ENCODE data around the gene ANKS1A. TPM values are rescaled to one million over a fixed set of nuclear protein-coding genes. Genes with fewer than 3 reads are reported as not detected.

Gene ANKS1A
- total RNA-seq, 2 experiments from 2014 or later = 6.4 to 6.9 TPM

DNA sequence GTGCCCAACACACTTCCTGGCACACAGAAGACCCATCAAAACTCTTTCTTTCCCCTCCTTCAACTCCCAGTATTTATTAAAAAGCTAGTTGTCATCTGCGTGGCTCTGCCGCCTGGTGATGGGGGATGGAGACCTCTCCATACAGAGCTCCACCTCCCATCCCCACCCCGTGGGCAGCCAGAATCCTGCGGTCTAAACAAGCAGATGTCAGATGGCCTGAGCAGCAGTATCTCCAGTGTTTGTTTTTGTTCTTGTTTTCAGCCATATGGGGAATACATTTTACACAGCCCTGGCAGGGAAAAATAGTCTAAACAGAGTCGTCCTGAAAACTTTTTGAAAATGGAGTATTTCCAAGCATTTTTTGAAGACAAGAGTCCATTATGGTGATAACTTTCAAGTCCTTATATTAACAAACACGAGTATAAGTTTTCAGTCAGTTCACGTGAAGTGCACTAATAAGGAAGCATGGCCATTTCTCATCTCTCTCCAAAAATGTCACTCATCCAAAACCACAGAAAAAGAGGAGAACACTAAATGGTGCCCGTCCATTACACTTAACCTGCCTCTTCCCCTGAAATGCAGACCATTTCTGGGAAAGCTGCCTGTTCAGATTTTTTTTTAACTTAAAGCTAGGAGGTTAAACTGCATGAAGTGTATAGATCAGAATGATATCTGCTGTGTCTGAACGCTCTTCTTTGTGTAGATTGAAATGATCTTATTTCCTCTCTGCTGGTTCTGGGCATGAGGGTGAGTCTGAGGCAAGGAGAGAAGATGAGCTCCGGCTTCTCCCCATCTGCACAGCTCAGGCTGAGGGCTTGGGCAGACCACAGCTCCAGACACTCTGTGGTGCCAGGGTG lies 161.1 kb downstream of the ANKS1A start:
- ChIA-PET POLR2A (no interaction called here), CTCF (no interaction called here)
- peaks cover 12% of the 10 kb centered on the region for H3K4me1 ChIP-seq (ENCODE audit: insufficient read depth, low read length)
- Mint-ChIP-seq H3K27me3 (no peaks in the 10 kb centered on the region), H3K4me3 (no peak overlapping the region), H3K4me1 (ENCODE audit: low read depth) (no peaks in the 10 kb centered on the region), H3K27ac (no peak overlapping the region), H3K36me3 (ENCODE audit: low read depth) (peaks cover 12% of the 10 kb centered on the region), H3K9me3 (no peaks in the 10 kb centered on the region)
- no peaks in the 10 kb centered on the region for H3K9me3 ChIP-seq (ENCODE audit: control insufficient read depth in 1 of 2, insufficient read depth in 1 of 2, low read length in 2 of 2)
- no peak overlapping the region for H3K27ac ChIP-seq (ENCODE audit: low read depth in 1 of 2, low read length in 2 of 2)
- intact Hi-C loops (cut with DNase I, micrococcal nuclease) = loop anchor here in 1 of 2 experiments (10.0 kb wide), 2 partner anchors 175 to 1315 kb away; no protein-coding TSS in a partner anchor
- no peaks in the 10 kb centered on the region for H3K27me3 ChIP-seq (ENCODE audit: control insufficient read depth in 1 of 2, insufficient read depth in 2 of 2, low read length in 2 of 2)
- H3K4me3 ChIP-seq (ENCODE audit: low read length) = no peak overlapping the region
- TF ChIP-seq, protein P1, sequence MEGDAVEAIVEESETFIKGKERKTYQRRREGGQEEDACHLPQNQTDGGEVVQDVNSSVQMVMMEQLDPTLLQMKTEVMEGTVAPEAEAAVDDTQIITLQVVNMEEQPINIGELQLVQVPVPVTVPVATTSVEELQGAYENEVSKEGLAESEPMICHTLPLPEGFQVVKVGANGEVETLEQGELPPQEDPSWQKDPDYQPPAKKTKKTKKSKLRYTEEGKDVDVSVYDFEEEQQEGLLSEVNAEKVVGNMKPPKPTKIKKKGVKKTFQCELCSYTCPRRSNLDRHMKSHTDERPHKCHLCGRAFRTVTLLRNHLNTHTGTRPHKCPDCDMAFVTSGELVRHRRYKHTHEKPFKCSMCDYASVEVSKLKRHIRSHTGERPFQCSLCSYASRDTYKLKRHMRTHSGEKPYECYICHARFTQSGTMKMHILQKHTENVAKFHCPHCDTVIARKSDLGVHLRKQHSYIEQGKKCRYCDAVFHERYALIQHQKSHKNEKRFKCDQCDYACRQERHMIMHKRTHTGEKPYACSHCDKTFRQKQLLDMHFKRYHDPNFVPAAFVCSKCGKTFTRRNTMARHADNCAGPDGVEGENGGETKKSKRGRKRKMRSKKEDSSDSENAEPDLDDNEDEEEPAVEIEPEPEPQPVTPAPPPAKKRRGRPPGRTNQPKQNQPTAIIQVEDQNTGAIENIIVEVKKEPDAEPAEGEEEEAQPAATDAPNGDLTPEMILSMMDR (IDR thresholded peaks at IDR 0.05) = no peak
- DNase-seq (no peak), ATAC-seq (ENCODE audit: poor library complexity) (no peak)
- H3K36me3 ChIP-seq (ENCODE audit: insufficient read depth, low read length) = peaks cover 9% of the 10 kb centered on the region

DNA sequence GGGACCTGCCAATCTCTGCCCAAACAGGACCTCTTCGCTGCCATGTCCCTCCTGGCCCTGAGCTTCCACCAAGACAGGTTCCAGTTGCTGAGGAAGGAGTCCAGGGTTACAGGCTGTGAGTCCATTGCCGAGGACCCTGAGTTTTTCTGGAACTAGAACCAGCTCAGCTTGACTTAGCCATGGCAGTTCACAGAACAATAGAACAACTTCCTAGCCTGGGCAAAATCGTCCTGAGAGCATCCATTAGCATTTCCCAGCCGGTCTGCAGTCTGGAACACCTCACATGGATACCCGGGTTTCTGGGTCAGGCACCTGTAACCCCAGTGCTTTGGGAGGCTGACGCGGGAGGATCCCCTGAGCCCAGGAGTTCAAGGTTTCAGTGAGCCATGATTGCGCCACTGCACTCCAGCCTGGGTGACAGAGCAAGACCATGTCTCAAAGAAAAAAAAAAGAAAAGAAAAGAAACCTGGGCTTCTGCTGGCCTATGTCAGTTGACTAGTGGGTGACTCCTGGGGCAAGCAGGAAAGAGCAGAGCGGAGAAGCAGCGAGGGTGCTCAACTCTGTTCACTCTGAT lies 161.8 kb downstream of the ANKS1A start:
- Histone ChIP-seq H3K27me3 (ENCODE audit: control insufficient read depth in 1 of 2, insufficient read depth in 2 of 2, low read length in 2 of 2) (no peaks in the 10 kb centered on the region), H3K9me3 (ENCODE audit: control insufficient read depth in 1 of 2, insufficient read depth in 1 of 2, low read length in 2 of 2) (no peaks in the 10 kb centered on the region)

DNA sequence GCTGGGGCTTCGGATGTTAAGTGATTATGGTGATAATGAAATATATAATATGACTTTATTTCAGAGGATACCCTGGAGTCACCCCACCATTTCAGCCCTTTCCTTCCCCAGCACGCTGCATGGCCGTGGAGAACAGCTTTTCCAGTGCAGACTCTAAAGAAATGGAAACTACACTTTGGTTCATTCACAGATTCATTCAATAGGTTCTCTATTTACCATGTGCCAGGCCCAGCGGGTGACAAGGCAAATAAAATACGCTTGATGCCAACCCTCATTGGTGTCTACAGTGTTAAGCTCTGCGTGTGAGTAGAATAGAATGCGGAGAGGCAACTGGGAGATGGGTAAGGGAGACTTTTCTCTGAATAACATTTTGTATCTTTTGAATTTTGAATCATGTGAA lies 162.3 kb downstream of the ANKS1A start:
- POLR2A ChIA-PET = no interaction called here
- H3K4me1 Mint-ChIP-seq (ENCODE audit: low read depth) = no peaks in the 10 kb centered on the region
- intact Hi-C loops (cut with DNase I, micrococcal nuclease) = no loop called here

More for the DNA sequence above, 161.8 kb downstream of the ANKS1A start:
- Mint-ChIP-seq H3K4me3 (no peak overlapping the region), H3K27ac (no peak overlapping the region), H3K9me3 (no peaks in the 10 kb centered on the region), H3K27me3 (no peaks in the 10 kb centered on the region), H3K4me1 (ENCODE audit: low read depth) (no peaks in the 10 kb centered on the region), H3K36me3 (ENCODE audit: low read depth) (peaks cover 12% of the 10 kb centered on the region)
- Histone ChIP-seq H3K27ac (ENCODE audit: low read depth in 1 of 2, low read length in 2 of 2) (no peak overlapping the region), H3K4me3 (ENCODE audit: low read length) (no peak overlapping the region), H3K4me1 (ENCODE audit: insufficient read depth, low read length) (peaks cover 12% of the 10 kb centered on the region), H3K36me3 (ENCODE audit: insufficient read depth, low read length) (peaks cover 9% of the 10 kb centered on the region)
- intact Hi-C loops (cut with DNase I, micrococcal nuclease) = no loop called here
- TF ChIP-seq, protein P1 (IDR thresholded peaks at IDR 0.05) = no peak
- POLR2A ChIA-PET = no interaction called here
- CTCF ChIA-PET = no interaction called here
- ATAC-seq (ENCODE audit: poor library complexity) = no peak
- DNase-seq = no peak

More for the DNA sequence above, 162.3 kb downstream of the ANKS1A start:
- DNase-seq = no peak
- Mint-ChIP-seq H3K9me3 (no peaks in the 10 kb centered on the region), H3K27me3 (no peaks in the 10 kb centered on the region), H3K36me3 (ENCODE audit: low read depth) (peaks cover 12% of the 10 kb centered on the region), H3K4me3 (no peak overlapping the region), H3K27ac (no peak overlapping the region)
- no peak for ATAC-seq (ENCODE audit: poor library complexity)
- Histone ChIP-seq H3K4me1 (ENCODE audit: insufficient read depth, low read length) (peaks cover 12% of the 10 kb centered on the region), H3K9me3 (ENCODE audit: control insufficient read depth in 1 of 2, insufficient read depth in 1 of 2, low read length in 2 of 2) (no peaks in the 10 kb centered on the region), H3K27me3 (ENCODE audit: control insufficient read depth in 1 of 2, insufficient read depth in 2 of 2, low read length in 2 of 2) (no peaks in the 10 kb centered on the region), H3K36me3 (ENCODE audit: insufficient read depth, low read length) (peaks cover 9% of the 10 kb centered on the region), H3K4me3 (ENCODE audit: low read length) (no peak overlapping the region), H3K27ac (ENCODE audit: low read depth in 1 of 2, low read length in 2 of 2) (no peak overlapping the region)
- TF ChIP-seq, protein P1 (IDR thresholded peaks at IDR 0.05) = no peak
- CTCF ChIA-PET = no interaction called here
